Adrenal gland (tissue), 5 donors: ENCODE results near the gene NUBP2.

ENCODE experiments used
- CTCF ChIP-seq, 6 experiments: fragments of 450-650 bp in 4 of 6; fragments of 200-600 bp in 2 of 6; sonication (generic) in 1 of 6; IDR thresholded peaks; 1 replicate in 5 of 6; 2 replicates in 1 of 6; pipeline versions ENCODE4 v1.5.1 to v1.8.0; 2016 to 2021; ENCODE audit warnings: antibody characterized with exemption in 6 of 6, mild to moderate bottlenecking in 2 of 6, moderate library complexity in 1 of 6
- POLR2A ChIP-seq, 2 donors: fragments of 450-650 bp; IDR thresholded peaks; one replicate each; pipeline ENCODE4 v1.6.1; 2017; ENCODE audit warnings: antibody characterized with exemption in 2 of 2, mild to moderate bottlenecking in 2 of 2, moderate library complexity in 1 of 2
- donor health status: DM: no; HTN: no; CAD: no.

- TF ChIP-seq CTCF (IDR thresholded peaks at IDR 0.05) (no peak), POLR2A (IDR thresholded peaks at IDR 0.05) (no peak)
These were observed 35.0 kb downstream of the NUBP2 start for GRCh38 chr16:1817716-1818115.
